ENCODE data around the gene RAB6C. TPM values are rescaled to one million over a fixed set of nuclear protein-coding genes. Genes with fewer than 3 reads are reported as not detected.
"Not testable (repeated sequence)": the region's sequence is repeated elsewhere in the genome, so short reads cannot be mapped to it uniquely, and the experiment has no call there.

RAB6C gene
- total RNA-seq, 1 experiment from 2014 or later, result 0.13 TPM

GRCh38 chr2:130005862-130006261 lies 26.4 kb downstream of the RAB6C start:
- H3K27ac ChIP-seq (ENCODE audit: low read length); H3K4me1 ChIP-seq (ENCODE audit: control insufficient read depth, insufficient read depth, low read length); ATAC-seq; in situ Hi-C loops (cut with HindIII; ENCODE audit: low pct_unique_long_range_greater_than_20kb, low sequenced_read_pairs); intact Hi-C loops (cut with micrococcal nuclease; ENCODE audit: unreplicated experiment); DNase-seq (ENCODE audit: low read depth, low spot score); H3K36me3 ChIP-seq (ENCODE audit: control insufficient read depth, insufficient read depth, low read length); CTCF ChIA-PET; H3K9me3 ChIP-seq (ENCODE audit: control insufficient read depth, insufficient read depth, low read depth, low read length); BruUV-seq (replicated peaks); POLR2A ChIA-PET; H3K4me3 ChIP-seq (ENCODE audit: low read depth in 2 of 2, low read length in 2 of 2); H3K27me3 ChIP-seq (ENCODE audit: control insufficient read depth, insufficient read depth, low read length): not testable (repeated sequence)

GRCh38 chr2:130016701-130017100 lies 37.2 kb downstream of the RAB6C start:
- CTCF ChIA-PET; H3K4me1 ChIP-seq (ENCODE audit: control insufficient read depth, insufficient read depth, low read length); BruUV-seq (replicated peaks); DNase-seq (ENCODE audit: low read depth, low spot score); H3K9me3 ChIP-seq (ENCODE audit: control insufficient read depth, insufficient read depth, low read depth, low read length); H3K4me3 ChIP-seq (ENCODE audit: low read depth in 2 of 2, low read length in 2 of 2); POLR2A ChIA-PET; ATAC-seq; H3K27ac ChIP-seq (ENCODE audit: low read length); in situ Hi-C loops (cut with HindIII; ENCODE audit: low pct_unique_long_range_greater_than_20kb, low sequenced_read_pairs); H3K27me3 ChIP-seq (ENCODE audit: control insufficient read depth, insufficient read depth, low read length); H3K36me3 ChIP-seq (ENCODE audit: control insufficient read depth, insufficient read depth, low read length); intact Hi-C loops (cut with micrococcal nuclease; ENCODE audit: unreplicated experiment): not testable (repeated sequence)

- no peaks in the 10 kb centered on the region for H3K9me3 ChIP-seq (ENCODE audit: control insufficient read depth, insufficient read depth, low read depth, low read length)
- CTCF ChIA-PET, result no interaction called here
- no peak for ATAC-seq
- no peak for DNase-seq (ENCODE audit: low read depth, low spot score)
- intact Hi-C loops (cut with micrococcal nuclease; ENCODE audit: unreplicated experiment), result no loop called here
- H3K4me3 ChIP-seq (ENCODE audit: low read depth in 2 of 2, low read length in 2 of 2), result no peak overlapping the region
- in situ Hi-C loops (cut with HindIII; ENCODE audit: low pct_unique_long_range_greater_than_20kb, low sequenced_read_pairs), result no loop called here
- H3K27me3 ChIP-seq (ENCODE audit: control insufficient read depth, insufficient read depth, low read length), result no peaks in the 10 kb centered on the region
- no peaks in the 10 kb centered on the region for H3K4me1 ChIP-seq (ENCODE audit: control insufficient read depth, insufficient read depth, low read length)
- POLR2A ChIA-PET, result no interaction called here
- H3K27ac ChIP-seq (ENCODE audit: low read length), result no peak overlapping the region
- BruUV-seq (replicated peaks), result no TSS peak
- no peaks in the 10 kb centered on the region for H3K36me3 ChIP-seq (ENCODE audit: control insufficient read depth, insufficient read depth, low read length)
- TF ChIP-seq TCF7L2 (IDR thresholded peaks at IDR 0.05; ENCODE audit: low read depth, low read length), result no peak
- TF ChIP-seq SIN3A (IDR thresholded peaks at IDR 0.05; ENCODE audit: borderline replicate concordance, insufficient read depth, low read depth, low read length), result no peak
- no peak for TF ChIP-seq POLR2AphosphoS5 (IDR thresholded peaks at IDR 0.05; ENCODE audit: low read depth, low read length)
- no peak for TF ChIP-seq CTCF (IDR thresholded peaks at IDR 0.05)
These were observed 39.9 kb downstream of the RAB6C start for GRCh38 chr2:130019402-130019801.

- ATAC-seq; H3K4me3 ChIP-seq (ENCODE audit: low read depth in 2 of 2, low read length in 2 of 2); CTCF ChIA-PET; BruUV-seq (replicated peaks); H3K36me3 ChIP-seq (ENCODE audit: control insufficient read depth, insufficient read depth, low read length); in situ Hi-C loops (cut with HindIII; ENCODE audit: low pct_unique_long_range_greater_than_20kb, low sequenced_read_pairs); H3K9me3 ChIP-seq (ENCODE audit: control insufficient read depth, insufficient read depth, low read depth, low read length); H3K27ac ChIP-seq (ENCODE audit: low read length); POLR2A ChIA-PET; H3K27me3 ChIP-seq (ENCODE audit: control insufficient read depth, insufficient read depth, low read length); DNase-seq (ENCODE audit: low read depth, low spot score); H3K4me1 ChIP-seq (ENCODE audit: control insufficient read depth, insufficient read depth, low read length); intact Hi-C loops (cut with micrococcal nuclease; ENCODE audit: unreplicated experiment): not testable (repeated sequence)
These were observed 40.6 kb downstream of the RAB6C start for GRCh38 chr2:130020069-130020468.

Measured in Panc1 (cell line).